Lower leg skin (tissue), 4 donors: ENCODE results near the gene SETDB2. TPM values are rescaled to one million over a fixed set of nuclear protein-coding genes. Genes with fewer than 3 reads are reported as not detected.

Source experiments
- DNase-seq, 2 donors: peaks; one replicate each; pipeline ENCODE4 v3.0.0-alpha.2; 2019; ENCODE audit warnings: low spot score in 2 of 2
- H3K4me3 ChIP-seq: fragments of 200-600 bp; sonication (generic); 2 replicates; pipeline ENCODE4 v1.5.1; 2017; ENCODE audit warnings: mild to moderate bottlenecking, low read depth; ENCODE audit not compliant: poor library complexity, severe bottlenecking
- POLR2A ChIP-seq, 2 donors: fragments of 450-650 bp; IDR thresholded peaks; one replicate each; pipeline ENCODE4 v1.6.1; 2016 to 2017; ENCODE audit warnings: antibody characterized with exemption in 2 of 2, mild to moderate bottlenecking in 1 of 2, moderate library complexity in 1 of 2
- WGBS, 2 donors: methylation state at CpG; one replicate each; pipeline ENCODE4 v1.1.5; 2018; 5-methylcytosine and 5-hydroxymethylcytosine counted together
- intact Hi-C: fragments of 100-400 bp; cut with DNase I; formaldehyde crosslinking; loops from one replicate; pipeline ENCODE4 v1.15.0; 2023; ENCODE audit warnings: low total_unique reads
- total RNA-seq, 4 donors: library from RNA; depleted of rRNA; stranded (reverse); fragments of >200 nt; gene quantifications; one replicate each; pipeline ENCODE4 v1.1.0, GENCODE V29; 2016
- TF ChIP-seq, protein P1 (sequence below), 3 donors: fragments of 450-650 bp; IDR thresholded peaks; one replicate each; pipeline ENCODE4 v1.5.1; 2016; ENCODE audit warnings: antibody characterized with exemption in 3 of 3, mild to moderate bottlenecking in 3 of 3, moderate library complexity in 2 of 3

The SETDB2 gene
- total RNA-seq, 4 donors from 2014 or later: 9.3 to 14.4 (median 9.9) TPM

DNA sequence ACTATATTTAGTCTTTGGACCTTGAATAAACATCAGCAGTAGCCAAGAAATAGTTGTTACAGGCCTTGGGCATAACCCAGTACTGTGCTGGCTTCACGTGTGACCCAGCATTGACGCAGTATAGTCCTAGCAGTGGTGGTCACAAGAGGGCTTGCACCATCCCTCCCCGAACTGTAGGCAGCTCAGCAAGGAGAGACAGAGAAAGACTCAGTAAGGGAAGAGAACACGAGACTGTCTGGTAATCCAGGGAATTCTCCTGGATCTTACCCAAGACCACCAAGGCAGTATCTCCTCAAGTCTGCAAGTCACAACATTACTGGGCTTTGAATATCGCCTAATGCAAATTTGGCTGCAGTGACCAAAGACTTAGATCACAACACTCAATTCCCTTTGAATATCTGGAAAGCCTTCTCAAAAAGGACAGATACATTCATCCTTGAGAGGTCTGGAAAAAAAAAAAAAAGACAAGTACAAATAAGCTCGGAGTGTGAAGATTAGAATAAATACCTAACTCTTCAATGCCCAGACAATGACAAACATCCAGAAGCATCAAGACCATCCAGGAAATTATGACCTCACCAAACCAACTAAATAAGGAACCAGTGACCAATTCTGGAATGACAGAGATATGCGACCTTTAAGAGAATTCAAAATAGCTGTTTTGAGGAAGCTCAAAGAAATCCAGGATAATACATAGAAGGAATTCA lies 39.9 kb upstream of the SETDB2 start:
- WGBS, 2 donors: 89% methylated on average over 7 of the region's 7 CpGs
- DNase-seq: no peak
- TF ChIP-seq, protein P1, sequence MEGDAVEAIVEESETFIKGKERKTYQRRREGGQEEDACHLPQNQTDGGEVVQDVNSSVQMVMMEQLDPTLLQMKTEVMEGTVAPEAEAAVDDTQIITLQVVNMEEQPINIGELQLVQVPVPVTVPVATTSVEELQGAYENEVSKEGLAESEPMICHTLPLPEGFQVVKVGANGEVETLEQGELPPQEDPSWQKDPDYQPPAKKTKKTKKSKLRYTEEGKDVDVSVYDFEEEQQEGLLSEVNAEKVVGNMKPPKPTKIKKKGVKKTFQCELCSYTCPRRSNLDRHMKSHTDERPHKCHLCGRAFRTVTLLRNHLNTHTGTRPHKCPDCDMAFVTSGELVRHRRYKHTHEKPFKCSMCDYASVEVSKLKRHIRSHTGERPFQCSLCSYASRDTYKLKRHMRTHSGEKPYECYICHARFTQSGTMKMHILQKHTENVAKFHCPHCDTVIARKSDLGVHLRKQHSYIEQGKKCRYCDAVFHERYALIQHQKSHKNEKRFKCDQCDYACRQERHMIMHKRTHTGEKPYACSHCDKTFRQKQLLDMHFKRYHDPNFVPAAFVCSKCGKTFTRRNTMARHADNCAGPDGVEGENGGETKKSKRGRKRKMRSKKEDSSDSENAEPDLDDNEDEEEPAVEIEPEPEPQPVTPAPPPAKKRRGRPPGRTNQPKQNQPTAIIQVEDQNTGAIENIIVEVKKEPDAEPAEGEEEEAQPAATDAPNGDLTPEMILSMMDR (IDR thresholded peaks at IDR 0.05): no peak
- no peak for TF ChIP-seq POLR2A (IDR thresholded peaks at IDR 0.05)
- intact Hi-C loops: no loop called here
- H3K4me3 ChIP-seq: no peak overlapping the region

DNA sequence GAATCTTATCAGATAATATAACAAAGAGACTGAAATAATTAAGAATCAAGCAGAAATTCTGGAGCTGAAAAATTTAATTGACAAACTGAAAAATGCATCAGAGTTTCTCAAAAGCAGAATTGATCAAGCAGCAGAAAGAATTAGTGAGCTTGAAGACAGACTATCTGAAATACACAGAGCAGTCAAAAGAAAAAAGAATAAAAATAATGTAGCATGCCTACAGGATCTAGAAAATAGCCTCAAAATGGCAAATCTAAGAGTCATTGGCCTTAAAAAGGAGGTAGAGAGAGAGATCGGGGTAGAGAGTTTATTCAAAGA lies 39.4 kb upstream of the SETDB2 start:
- 94% methylated on average over 1 of the region's 1 CpG for WGBS, 2 donors
- intact Hi-C loops: no loop called here
- no peak overlapping the region for H3K4me3 ChIP-seq
- no peak for DNase-seq
- no peak for TF ChIP-seq POLR2A (IDR thresholded peaks at IDR 0.05)
- TF ChIP-seq, protein P1 (IDR thresholded peaks at IDR 0.05): no peak

DNA sequence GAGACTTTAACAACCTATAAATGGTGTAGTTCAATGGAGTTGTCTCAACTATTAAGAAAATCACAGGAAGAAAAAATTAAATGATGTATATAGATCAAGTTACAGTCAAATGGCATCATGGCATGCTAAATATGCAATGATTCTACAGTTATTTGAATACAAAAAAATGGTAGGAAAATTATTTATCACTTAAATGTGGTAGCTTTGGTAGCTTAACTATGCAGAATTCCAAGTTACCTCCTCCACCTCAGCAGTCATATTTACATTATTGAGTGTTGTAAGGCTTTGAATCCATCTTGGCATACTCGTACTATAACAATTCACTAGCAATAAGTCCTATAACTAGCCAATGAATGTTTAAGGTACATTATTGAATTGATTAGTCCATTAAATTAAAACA lies 37.0 kb upstream of the SETDB2 start:
- no peak for TF ChIP-seq POLR2A (IDR thresholded peaks at IDR 0.05)
- TF ChIP-seq, protein P1 (IDR thresholded peaks at IDR 0.05): no peak
- DNase-seq: no peak
- intact Hi-C loops: no loop called here
- H3K4me3 ChIP-seq: no peak overlapping the region
- WGBS, 2 donors: 97 to 100% methylated on average over 1 of the region's 1 CpG

DNA sequence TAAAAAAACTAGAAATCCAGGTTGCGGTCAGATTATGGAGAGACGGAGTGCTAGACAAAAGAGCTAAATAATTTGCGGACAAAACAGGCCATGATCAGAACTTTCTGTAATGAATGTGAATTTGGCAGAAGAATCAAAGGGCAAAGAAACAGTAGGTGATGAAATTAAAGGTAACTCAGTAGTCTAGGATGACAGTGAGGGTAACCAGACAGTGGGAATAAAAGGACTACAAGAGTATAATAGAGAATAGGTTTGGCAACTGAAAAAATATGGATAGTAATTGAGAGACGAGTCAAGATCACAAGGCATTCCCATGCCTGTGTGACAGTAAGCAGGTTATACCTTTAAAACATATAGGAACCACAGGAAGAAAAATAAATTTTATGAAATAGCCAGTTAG lies 36.1 kb upstream of the SETDB2 start:
- no peak for DNase-seq
- intact Hi-C loops: no loop called here
- no peak overlapping the region for H3K4me3 ChIP-seq
- WGBS, 2 donors: 88 to 93% methylated on average over 4 of the region's 4 CpGs
- TF ChIP-seq, protein P1 (IDR thresholded peaks at IDR 0.05): no peak
- TF ChIP-seq POLR2A (IDR thresholded peaks at IDR 0.05): no peak

DNA sequence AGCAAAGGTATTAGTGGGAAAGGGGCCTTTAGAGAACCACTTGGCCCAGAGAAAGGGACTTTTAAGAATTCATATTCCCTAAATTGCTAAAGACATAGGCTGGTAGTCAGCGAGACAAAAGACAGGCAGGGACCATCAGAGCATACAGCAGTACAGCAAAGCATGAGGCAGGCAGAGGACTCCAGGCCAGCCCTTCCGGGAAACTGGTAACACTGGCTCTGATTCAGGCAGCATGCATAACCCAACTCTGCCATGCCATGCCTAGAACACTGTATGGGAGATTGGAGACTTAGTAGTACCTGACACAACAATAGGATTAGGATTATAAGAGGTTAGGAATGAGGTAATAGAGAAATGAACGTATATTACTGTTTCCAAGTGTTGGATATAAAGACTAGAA lies 35.1 kb upstream of the SETDB2 start:
- H3K4me3 ChIP-seq: no peak overlapping the region
- TF ChIP-seq, protein P1 (IDR thresholded peaks at IDR 0.05): no peak
- no peak for TF ChIP-seq POLR2A (IDR thresholded peaks at IDR 0.05)
- WGBS, 2 donors: 72 to 75% methylated on average over 3 of the region's 3 CpGs
- DNase-seq: no peak
- intact Hi-C loops: no loop called here

DNA sequence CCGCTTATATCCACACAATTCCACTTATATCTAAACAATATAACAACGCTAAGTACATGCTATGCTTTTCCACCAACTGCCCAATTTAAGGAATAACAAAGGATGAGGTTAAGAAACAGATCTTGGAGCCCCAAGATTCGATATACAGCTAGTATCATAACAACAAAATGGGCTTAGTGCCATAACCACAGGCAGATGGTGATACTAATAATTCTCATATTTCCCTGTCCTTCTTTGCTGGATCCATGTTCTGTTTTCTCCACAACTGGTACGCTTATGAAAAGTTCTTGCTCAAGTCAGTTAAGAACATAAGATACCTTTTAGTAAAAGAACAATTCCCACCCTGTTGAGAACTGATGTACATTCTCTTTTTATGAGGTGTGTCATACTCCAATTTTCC lies 34.1 kb upstream of the SETDB2 start:
- H3K4me3 ChIP-seq: no peak overlapping the region
- intact Hi-C loops: no loop called here
- DNase-seq: no peak
- 77 to 81% methylated on average over 4 of the region's 4 CpGs for WGBS, 2 donors
- TF ChIP-seq POLR2A (IDR thresholded peaks at IDR 0.05): no peak
- TF ChIP-seq, protein P1 (IDR thresholded peaks at IDR 0.05): no peak
